Caco-2 (cell line): ENCODE measurements around the gene SKOR1. TPM values are rescaled to one million over a fixed set of nuclear protein-coding genes. Genes with fewer than 3 reads are reported as not detected.

Source experiments
- BruUV-seq: library from RNA; stranded (reverse); fragments of 400-500 nt; replicated peaks from 2 replicates; lab custom pipeline; 2021; lab: Mats Ljungman, UMichigan
- CTCF ChIA-PET: fragments of 300-600 bp; sonication (Branson Sonifier 250); formaldehyde crosslinking; loops from one replicate; lab custom pipeline; 2022; ENCODE audit warnings: antibody characterized with exemption; lab: Charles Lee
- POLR2A ChIA-PET: fragments of 300-600 bp; sonication (Branson Sonifier 250); formaldehyde crosslinking; loops from one replicate; lab custom pipeline; 2022; ENCODE audit warnings: antibody characterized with exemption; lab: Charles Lee
- DNase-seq, 2 experiments: peaks; one replicate each; pipeline versions ENCODE4 v3.0.0 to v3.0.0-alpha.2; 2020 to 2022
- H3K27me3 ChIP-seq: replicated peaks from 2 replicates; pipeline ENCODE4 v1.6.0; 2011; ENCODE audit warnings: low read length; ENCODE audit not compliant: control insufficient read depth, insufficient read depth
- H3K36me3 ChIP-seq: 2 replicates; pipeline ENCODE4 v1.5.1; 2011; ENCODE audit warnings: low read length; ENCODE audit not compliant: control insufficient read depth, insufficient read depth
- H3K4me1 ChIP-seq: fragments of 250-450 bp; sonication (Bioruptor Pico); 2 replicates; pipeline ENCODE4 v1.5.1; 2020; ENCODE audit warnings: mild to moderate bottlenecking
- H3K4me3 ChIP-seq: 2 replicates; pipeline ENCODE4 v1.5.1; 2011; ENCODE audit warnings: low read depth, mild to moderate bottlenecking, control low read depth, low read length
- H3K9me3 ChIP-seq: fragments of 250-450 bp; sonication (Bioruptor Pico); 2 replicates; pipeline ENCODE4 v1.5.1; 2020; ENCODE audit warnings: mild to moderate bottlenecking, moderate library complexity
- H3K27ac Mint-ChIP-seq: one replicate; pipeline ENCODE4 v1.8.0; 2022; ENCODE audit warnings: mixed read lengths; ENCODE audit not compliant: unreplicated experiment
- H3K27me3 Mint-ChIP-seq: one replicate; pipeline ENCODE4 v1.8.0; 2022; ENCODE audit warnings: mixed read lengths; ENCODE audit not compliant: insufficient read depth, unreplicated experiment
- H3K36me3 Mint-ChIP-seq: one replicate; pipeline ENCODE4 v1.8.0; 2022; ENCODE audit warnings: mild to moderate bottlenecking, mixed read lengths; ENCODE audit not compliant: insufficient read depth, unreplicated experiment
- H3K4me1 Mint-ChIP-seq: one replicate; pipeline ENCODE4 v1.8.0; 2022; ENCODE audit warnings: low read depth, mixed read lengths; ENCODE audit not compliant: unreplicated experiment
- H3K4me3 Mint-ChIP-seq: one replicate; pipeline ENCODE4 v1.8.0; 2022; ENCODE audit warnings: mild to moderate bottlenecking, moderate library complexity, mixed read lengths; ENCODE audit not compliant: unreplicated experiment
- H3K9me3 Mint-ChIP-seq: one replicate; pipeline ENCODE4 v1.8.0; 2022; ENCODE audit warnings: mixed read lengths; ENCODE audit not compliant: unreplicated experiment
- intact Hi-C: fragments of 100-400 bp; cut with micrococcal nuclease; formaldehyde crosslinking; loops from one replicate; pipeline ENCODE4 v1.10.0; 2022; ENCODE audit not compliant: unreplicated experiment
- total RNA-seq: library from RNA; stranded (reverse); gene quantifications from 2 replicates; pipeline ENCODE4 v1.2.3, GENCODE V29; 2022
- TF ChIP-seq, protein P1 (sequence below), 2 experiments: fragments of 200-600 bp in 1 of 2; IDR thresholded peaks; 1 replicate in 1 of 2; 2 replicates in 1 of 2; pipeline versions ENCODE4 v1.5.1 to v1.8.0; 2011 to 2022; ENCODE audit warnings: antibody characterized with exemption in 1 of 2, control low read depth in 1 of 2, inconsistent platforms in 1 of 2, low read depth in 1 of 2, low read length in 1 of 2, mild to moderate bottlenecking in 1 of 2, moderate library complexity in 1 of 2; ENCODE audit not compliant: insufficient read depth in 1 of 2, severe bottlenecking in 1 of 2, unreplicated experiment in 1 of 2

Gene SKOR1
- total RNA-seq, 1 experiment from 2014 or later = not detected

DNA sequence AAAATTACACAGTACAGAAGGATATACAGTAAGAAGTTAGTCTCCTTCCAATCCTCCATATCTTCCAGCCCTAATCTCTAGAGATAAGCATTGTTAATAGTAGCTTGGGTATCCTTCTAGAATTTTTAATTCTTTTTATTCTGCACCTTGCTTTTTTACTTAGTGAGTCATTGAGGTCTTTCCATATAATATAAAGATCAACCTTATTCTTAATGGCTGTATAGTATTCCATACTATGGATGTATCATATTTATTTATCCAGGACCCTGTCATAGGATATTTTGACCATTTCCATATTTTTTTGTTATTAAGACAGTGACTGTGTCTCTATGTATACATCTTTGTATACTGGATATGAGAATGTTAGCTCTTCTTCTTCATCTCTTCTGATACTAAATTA lies 36.3 kb upstream of the SKOR1 start:
- no TSS peak for BruUV-seq
- no peak overlapping the region for H3K27ac Mint-ChIP-seq
- POLR2A ChIA-PET = interaction anchor here (0.6 kb wide), 1 partner anchor 669 kb away, joined by 3 read pairs; no protein-coding TSS in a partner anchor

DNA sequence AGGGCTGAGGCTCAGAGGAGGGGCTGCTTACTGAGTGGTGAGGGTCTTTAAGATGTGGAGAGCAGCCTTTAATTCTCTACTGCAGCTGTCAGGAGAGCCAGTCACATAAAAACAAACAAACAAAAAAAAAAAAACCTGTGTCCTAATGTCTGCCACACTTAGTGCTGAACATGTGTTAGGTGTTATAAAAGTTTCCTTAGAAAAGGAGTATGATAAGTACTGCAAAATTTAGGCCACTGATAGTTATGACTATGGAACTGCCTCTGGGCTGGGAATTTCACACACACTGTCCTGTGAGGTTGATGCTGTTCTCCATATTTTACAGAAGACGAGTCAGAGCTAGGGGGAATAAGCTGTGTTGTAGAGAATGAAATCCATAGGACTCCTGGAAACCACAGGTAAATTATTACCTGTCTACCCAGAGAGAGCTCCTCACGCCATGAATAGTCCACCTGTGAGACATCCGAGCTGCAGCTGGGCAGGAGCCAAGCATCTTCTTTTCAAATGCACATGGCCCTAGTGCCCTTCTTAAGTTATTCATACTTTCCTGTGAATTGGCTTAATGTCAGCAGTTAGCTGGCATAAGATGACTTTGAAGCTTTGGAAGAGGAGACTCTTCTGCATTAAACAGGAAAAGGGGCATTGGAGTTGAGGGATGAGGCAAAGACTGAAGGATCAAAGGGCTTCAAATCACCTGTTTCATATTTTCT lies 34.5 kb upstream of the SKOR1 start:
- Mint-ChIP-seq H3K9me3 (no peaks in the 10 kb centered on the region), H3K4me1 (no peaks in the 10 kb centered on the region), H3K4me3 (no peak overlapping the region), H3K36me3 (peaks cover 5% of the 10 kb centered on the region), H3K27me3 (no peaks in the 10 kb centered on the region), H3K27ac (no peak overlapping the region)
- Histone ChIP-seq H3K36me3 (no peaks in the 10 kb centered on the region), H3K9me3 (peaks cover 6% of the 10 kb centered on the region; the same call in 1 of the 2 replicates), H3K4me1 (no peaks in the 10 kb centered on the region), H3K27me3 (no peaks in the 10 kb centered on the region), H3K4me3 (no peak overlapping the region)
- intact Hi-C loops = no loop called here
- ChIA-PET CTCF (no interaction called here), POLR2A (no interaction called here)
- no peak for DNase-seq
- TF ChIP-seq, protein P1, sequence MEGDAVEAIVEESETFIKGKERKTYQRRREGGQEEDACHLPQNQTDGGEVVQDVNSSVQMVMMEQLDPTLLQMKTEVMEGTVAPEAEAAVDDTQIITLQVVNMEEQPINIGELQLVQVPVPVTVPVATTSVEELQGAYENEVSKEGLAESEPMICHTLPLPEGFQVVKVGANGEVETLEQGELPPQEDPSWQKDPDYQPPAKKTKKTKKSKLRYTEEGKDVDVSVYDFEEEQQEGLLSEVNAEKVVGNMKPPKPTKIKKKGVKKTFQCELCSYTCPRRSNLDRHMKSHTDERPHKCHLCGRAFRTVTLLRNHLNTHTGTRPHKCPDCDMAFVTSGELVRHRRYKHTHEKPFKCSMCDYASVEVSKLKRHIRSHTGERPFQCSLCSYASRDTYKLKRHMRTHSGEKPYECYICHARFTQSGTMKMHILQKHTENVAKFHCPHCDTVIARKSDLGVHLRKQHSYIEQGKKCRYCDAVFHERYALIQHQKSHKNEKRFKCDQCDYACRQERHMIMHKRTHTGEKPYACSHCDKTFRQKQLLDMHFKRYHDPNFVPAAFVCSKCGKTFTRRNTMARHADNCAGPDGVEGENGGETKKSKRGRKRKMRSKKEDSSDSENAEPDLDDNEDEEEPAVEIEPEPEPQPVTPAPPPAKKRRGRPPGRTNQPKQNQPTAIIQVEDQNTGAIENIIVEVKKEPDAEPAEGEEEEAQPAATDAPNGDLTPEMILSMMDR (IDR thresholded peaks at IDR 0.05; ENCODE audit: insufficient read depth in 1 of 2, low read depth in 1 of 2, low read length in 1 of 2, severe bottlenecking in 1 of 2, unreplicated experiment in 1 of 2) = no peak
- no TSS peak for BruUV-seq

More for the DNA sequence above, 36.3 kb upstream of the SKOR1 start:
- no peak for DNase-seq
- CTCF ChIA-PET = no interaction called here
- H3K4me1 ChIP-seq = no peaks in the 10 kb centered on the region
- TF ChIP-seq, protein P1 (IDR thresholded peaks at IDR 0.05; ENCODE audit: insufficient read depth in 1 of 2, low read depth in 1 of 2, low read length in 1 of 2, severe bottlenecking in 1 of 2, unreplicated experiment in 1 of 2) = no peak
- no peaks in the 10 kb centered on the region for H3K27me3 ChIP-seq
- Mint-ChIP-seq H3K27me3 (no peaks in the 10 kb centered on the region), H3K9me3 (no peaks in the 10 kb centered on the region), H3K4me1 (no peaks in the 10 kb centered on the region), H3K4me3 (no peak overlapping the region), H3K36me3 (peaks cover 5% of the 10 kb centered on the region)
- H3K36me3 ChIP-seq = no peaks in the 10 kb centered on the region
- intact Hi-C loops = no loop called here
- no peak overlapping the region for H3K4me3 ChIP-seq
- H3K9me3 ChIP-seq = no peaks in the 10 kb centered on the region

DNA sequence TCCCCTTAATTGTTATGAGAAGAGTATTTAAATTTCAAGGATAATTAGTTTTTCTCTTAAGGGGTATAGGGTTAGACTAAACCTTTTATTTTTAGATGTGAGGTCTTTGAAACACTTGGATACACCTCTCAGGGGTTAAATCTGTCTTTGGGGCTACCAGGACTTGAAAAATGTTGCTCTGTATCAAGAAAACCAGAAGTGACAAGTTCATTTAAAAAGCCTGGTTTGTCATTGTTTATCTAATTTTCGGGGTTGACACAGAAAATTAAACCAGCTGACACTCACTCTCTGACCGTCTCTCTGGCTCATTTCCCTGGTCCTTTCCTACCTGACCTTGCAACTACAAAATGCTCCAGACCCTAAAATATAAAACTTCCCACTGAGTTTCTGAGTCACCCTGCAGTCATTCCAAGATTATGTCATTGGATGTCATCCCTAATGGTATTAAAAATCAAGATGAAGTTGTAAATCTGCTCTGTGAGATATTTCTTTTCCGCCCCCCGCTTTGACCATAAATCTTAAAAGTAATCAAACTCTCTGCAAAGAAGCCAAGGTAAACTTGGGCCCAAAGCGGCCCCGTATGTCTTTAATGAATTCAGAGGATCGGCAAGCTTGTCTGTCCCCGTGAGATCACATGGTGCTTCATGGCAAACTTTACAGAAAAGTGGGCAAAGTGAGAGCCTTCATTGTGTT lies 32.9 kb upstream of the SKOR1 start:
- Histone ChIP-seq H3K36me3 (no peaks in the 10 kb centered on the region), H3K9me3 (peaks cover 6% of the 10 kb centered on the region; the same call in 1 of the 2 replicates), H3K4me3 (no peak overlapping the region), H3K4me1 (no peaks in the 10 kb centered on the region), H3K27me3 (no peaks in the 10 kb centered on the region)
- Mint-ChIP-seq H3K36me3 (no peaks in the 10 kb centered on the region), H3K27me3 (no peaks in the 10 kb centered on the region), H3K4me3 (no peak overlapping the region), H3K4me1 (no peaks in the 10 kb centered on the region), H3K9me3 (no peaks in the 10 kb centered on the region), H3K27ac (no peak overlapping the region)
- intact Hi-C loops = no loop called here
- CTCF ChIA-PET = no interaction called here
- POLR2A ChIA-PET = no interaction called here
- no TSS peak for BruUV-seq
- no peak for DNase-seq
- TF ChIP-seq, protein P1 (IDR thresholded peaks at IDR 0.05; ENCODE audit: insufficient read depth in 1 of 2, low read depth in 1 of 2, low read length in 1 of 2, severe bottlenecking in 1 of 2, unreplicated experiment in 1 of 2) = no peak
